Uterus (tissue), 2 donors: ENCODE data around the gene B3GALT5.

Experiments used
- POLR2A ChIP-seq, 2 donors: fragments of 450-650 bp; IDR thresholded peaks; one replicate each; pipeline ENCODE4 v1.6.1; 2016; ENCODE audit warnings: antibody characterized with exemption in 2 of 2, mild to moderate bottlenecking in 1 of 2, moderate library complexity in 1 of 2
- TF ChIP-seq, protein P1 (sequence below), 4 experiments: fragments of 200-600 bp in 2 of 4; fragments of 450-650 bp in 2 of 4; sonication (generic) in 2 of 4; IDR thresholded peaks; one replicate each; pipeline ENCODE4 v1.5.1; 2016 to 2019; ENCODE audit warnings: antibody characterized with exemption in 4 of 4, mild to moderate bottlenecking in 2 of 4, moderate library complexity in 1 of 4

DNA sequence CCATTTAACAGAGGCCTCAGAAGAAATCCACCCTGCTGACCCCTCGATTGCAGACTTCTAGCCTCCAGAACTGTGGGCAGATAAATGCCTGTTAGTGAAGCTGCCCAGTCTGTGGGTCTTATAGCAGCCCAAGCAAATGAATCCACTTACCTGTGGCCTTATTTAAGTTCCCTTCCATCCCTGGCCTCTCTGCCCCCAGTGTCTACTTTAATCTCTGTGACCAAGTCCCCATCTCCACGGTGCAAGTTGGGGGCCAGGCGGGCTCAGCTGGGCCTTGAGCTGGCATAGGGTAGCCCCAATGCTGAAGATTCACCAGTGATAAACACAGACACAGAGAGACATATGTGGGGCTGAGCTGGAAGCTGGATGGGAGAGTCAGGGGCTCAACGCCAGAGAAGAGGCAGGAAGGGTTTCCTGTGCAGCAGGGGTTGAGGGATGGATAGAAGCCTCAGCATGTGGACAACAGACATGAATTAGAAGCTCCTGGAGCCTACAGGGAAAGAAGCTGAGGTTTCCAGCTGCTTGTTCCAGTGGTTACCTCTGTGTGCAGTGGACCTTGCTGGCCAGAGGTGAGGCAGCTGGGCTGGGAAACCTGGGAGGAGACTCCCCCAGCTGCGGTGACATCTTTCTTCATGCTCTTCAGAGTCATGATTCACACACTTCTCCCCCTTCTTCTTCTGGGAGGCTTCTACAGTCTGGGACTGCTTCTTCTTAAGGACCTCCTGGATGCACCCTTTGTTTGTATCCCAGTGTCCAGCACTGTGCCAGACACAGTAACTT is 13.4 kb upstream of the B3GALT5 start:
- TF ChIP-seq, protein P1, sequence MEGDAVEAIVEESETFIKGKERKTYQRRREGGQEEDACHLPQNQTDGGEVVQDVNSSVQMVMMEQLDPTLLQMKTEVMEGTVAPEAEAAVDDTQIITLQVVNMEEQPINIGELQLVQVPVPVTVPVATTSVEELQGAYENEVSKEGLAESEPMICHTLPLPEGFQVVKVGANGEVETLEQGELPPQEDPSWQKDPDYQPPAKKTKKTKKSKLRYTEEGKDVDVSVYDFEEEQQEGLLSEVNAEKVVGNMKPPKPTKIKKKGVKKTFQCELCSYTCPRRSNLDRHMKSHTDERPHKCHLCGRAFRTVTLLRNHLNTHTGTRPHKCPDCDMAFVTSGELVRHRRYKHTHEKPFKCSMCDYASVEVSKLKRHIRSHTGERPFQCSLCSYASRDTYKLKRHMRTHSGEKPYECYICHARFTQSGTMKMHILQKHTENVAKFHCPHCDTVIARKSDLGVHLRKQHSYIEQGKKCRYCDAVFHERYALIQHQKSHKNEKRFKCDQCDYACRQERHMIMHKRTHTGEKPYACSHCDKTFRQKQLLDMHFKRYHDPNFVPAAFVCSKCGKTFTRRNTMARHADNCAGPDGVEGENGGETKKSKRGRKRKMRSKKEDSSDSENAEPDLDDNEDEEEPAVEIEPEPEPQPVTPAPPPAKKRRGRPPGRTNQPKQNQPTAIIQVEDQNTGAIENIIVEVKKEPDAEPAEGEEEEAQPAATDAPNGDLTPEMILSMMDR (IDR thresholded peaks at IDR 0.05): no peak
- no peak for TF ChIP-seq POLR2A (IDR thresholded peaks at IDR 0.05)
